D341Med (cell line): ENCODE measurements around the gene PSEN1.

Experiments
- DNase-seq: peaks from one replicate; pipeline ENCODE4 v3.0.0; 2012; ENCODE audit warnings: low spot score

Gene PSEN1

DNA sequence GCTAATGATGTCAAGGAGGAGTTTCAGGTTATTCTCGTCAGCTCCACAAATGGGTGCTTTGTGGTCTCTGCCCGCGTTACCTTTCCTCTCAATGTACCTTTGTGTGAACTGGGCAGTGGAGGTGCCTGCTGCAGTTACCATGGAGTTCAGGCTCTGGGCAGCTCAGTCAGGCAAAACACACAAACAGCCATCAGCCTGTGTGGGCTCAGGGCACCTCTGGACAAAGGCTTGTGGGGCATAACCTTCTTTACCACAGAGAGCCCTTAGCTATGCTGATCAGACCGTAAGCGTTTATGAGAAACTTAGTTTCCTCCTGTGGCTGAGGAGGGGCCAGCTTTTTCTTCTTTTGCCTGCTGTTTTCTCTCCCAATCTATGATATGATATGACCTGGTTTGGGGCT lies 84.3 kb downstream of the PSEN1 start:
- no peak for DNase-seq

DNA sequence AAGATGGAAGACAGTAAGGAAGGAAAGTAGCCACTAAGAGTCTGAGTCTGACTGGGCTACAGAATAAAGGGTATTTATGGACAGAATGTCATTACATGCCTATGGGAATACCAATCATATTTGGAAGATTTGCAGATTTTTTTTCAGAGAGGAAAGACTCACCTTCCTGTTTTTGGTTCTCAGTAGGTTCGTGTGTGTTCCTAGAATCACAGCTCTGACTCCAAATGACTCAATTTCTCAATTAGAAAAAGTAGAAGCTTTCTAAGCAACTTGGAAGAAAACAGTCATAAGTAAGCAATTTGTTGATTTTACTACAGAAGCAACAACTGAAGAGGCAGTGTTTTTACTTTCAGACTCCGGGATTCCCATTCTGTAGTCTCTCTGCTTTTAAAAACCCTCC lies 85.6 kb downstream of the PSEN1 start:
- no peak for DNase-seq

GRCh38 chr14:73223049-73223448 lies 86.7 kb downstream of the PSEN1 start:
- no peak for DNase-seq

GRCh38 chr14:73225496-73225895 lies 89.2 kb downstream of the PSEN1 start:
- DNase-seq: no peak

- peak; percentile 48 for DNase-seq
Measured at GRCh38 chr14:73227812-73228781, 91.8 kb downstream of the PSEN1 start.

GRCh38 chr14:73230051-73230450 lies 93.7 kb downstream of the PSEN1 start:
- no peak for DNase-seq

- peak; percentile 54 for DNase-seq
Measured at GRCh38 chr14:73231981-73232851, 95.9 kb downstream of the PSEN1 start.

DNA sequence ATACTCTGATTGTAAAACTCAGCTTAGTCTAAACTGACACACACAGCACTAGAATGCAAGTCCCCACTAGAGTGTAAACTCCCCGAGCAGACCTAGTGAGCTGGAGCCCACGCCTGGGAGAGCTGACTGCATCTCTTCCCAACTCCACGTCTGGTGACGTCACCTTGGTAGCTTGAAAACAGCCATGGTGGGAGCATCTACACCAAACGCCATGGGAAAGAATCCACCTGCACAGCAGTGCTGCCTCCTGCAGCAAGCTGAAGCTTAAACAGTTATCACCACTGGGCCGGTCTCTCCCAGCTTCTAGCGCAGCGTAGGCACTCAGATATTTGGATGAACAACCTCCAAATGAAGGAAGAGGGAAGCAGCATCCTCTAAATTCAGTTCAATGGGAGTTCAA lies 96.7 kb downstream of the PSEN1 start:
- DNase-seq: no peak

DNA sequence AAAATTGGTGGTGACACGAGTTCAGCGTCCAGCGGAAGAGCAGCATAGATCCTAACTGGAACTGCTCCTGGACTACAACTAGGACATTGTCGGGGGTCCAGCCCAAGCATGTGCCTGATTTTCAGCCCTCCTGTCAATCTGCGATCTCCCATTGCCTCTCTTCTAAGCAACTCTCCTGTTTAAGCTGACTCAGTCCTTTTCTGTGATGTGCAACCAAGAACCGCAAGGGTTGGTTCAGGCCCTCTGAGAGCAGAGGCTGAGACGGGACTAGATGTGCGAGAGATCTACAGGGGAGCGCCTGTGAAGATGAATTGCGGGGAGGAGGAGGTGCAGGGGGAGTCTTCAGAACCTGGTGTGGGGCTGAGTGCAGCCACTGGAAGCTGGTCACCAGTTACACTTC lies 97.3 kb downstream of the PSEN1 start:
- DNase-seq: no peak

- no peak for DNase-seq
Measured at GRCh38 chr14:73234029-73234428, 97.7 kb downstream of the PSEN1 start.

- no peak for DNase-seq
Measured at GRCh38 chr14:73234586-73235394, 98.5 kb downstream of the PSEN1 start.

GRCh38 chr14:73235531-73236155 lies 99.3 kb downstream of the PSEN1 start:
- DNase-seq: peak; percentile 53

- DNase-seq: no peak
Measured at GRCh38 chr14:73236157-73236556, 99.8 kb downstream of the PSEN1 start.

- DNase-seq: no peak
Measured at GRCh38 chr14:73236752-73237218, 100.5 kb downstream of the PSEN1 start.

DNA sequence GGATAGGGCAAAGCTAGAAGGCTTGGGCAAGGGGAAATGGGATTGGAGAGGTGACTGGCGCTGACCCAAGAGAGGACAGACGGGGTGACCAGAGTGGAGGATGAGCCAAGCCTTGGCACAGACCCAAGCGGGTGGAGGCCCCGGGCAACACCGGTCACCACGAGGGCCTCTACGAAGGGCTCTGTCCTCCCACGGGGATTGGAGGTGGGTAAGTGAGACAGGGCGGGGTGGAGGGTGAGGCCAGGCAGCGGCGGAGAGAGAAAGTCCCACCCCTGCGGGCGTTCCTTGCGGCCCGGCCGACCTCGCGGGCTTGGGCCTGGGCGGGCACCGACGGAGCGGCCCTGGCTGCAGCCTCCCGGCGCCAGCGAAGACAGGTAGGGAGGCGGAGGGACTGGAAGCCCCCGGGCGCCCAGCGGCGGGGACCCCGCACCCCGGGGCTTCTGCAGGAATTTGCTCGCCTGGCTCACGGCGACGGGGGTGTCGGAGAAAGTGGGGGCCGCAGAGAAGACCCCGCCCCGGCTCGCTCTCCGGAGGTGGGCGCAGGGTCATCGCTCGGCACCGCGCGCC lies 101.0 kb downstream of the PSEN1 start, which contains the start of gene PAPLN:
TSS of gene PAPLN (plus strand) at position 288 of the 567 bp plus-strand sequence. CDS start 2,273 bp downstream, outside the sequence.
- peak; percentile 63 for DNase-seq

DNA sequence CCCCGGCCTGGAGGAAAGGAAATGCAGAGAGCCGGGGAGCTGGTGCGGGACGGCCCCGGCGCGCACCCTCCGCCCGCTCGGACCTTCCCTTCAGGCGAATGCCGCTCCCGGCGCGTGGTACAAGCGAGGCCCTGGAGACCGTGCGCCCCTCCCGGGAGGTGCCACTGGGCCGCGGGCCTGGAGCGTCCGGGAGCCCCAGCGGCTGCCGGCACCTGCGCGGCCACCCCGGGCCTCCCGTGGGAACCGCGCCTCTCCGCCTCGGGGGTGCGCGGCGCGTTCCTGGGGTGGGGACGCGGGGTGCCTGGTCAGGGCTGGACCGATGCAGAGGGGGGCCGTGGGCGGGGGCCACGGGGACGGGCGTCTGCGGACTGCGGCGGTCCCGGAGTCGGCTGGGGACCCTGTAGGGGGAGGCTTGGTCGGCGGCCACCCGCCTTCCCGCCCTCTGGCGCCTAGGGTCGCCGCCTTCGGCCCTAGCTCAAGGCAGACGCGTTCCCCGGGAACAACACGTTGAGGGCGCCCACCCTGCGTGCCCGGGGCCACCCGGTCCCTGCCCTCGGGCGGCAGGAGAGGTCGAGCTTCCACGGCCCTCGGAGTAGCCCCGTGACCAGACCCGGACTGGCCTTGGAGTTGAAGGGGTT lies 101.6 kb downstream of the PSEN1 start:
- peak; percentile 75 for DNase-seq

- DNase-seq: peak; percentile 44
Measured at GRCh38 chr14:73238424-73238852, 102.1 kb downstream of the PSEN1 start.

- DNase-seq: no peak
Measured at GRCh38 chr14:73238941-73239340, 102.6 kb downstream of the PSEN1 start.

DNA sequence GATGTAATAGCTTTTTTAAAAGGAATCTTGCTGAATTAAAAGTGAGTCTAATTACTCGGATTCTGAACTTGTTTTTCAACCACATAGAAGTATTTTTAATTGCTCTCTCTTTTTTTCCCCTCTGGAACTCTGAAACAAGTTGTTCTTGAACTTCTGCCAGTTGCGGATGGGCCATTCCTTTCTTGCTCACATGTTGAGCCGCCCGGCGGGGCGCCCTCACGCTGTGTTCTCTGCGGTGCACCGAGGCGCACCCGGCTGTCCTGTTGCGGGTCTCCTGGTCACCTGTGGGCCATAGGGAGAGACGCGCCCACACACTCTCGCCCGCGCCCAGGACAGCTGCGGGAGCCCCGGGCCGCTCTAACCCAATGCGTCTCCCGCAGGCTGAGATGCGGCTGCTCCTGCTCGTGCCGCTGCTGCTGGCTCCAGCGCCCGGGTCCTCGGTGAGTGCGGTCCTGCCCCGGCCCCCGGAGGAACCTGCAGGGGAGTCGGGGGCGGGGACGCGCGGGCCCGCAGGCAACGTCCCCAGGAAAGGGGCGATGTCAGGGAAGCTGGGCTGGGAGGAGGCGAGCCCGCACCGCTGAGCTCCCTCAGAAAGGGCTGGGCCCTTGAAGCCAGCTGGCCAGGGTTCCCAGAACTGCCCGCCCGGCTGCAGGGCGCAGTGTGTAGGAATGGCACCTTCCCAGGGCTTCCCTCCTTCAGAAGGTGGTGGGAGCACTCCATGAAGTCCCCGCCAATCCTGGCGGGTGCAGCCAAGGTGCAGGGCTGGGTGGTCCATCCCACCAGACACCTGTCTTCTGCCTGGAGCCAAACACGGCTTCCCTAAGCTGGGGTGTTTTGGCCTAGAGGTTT lies 103.3 kb downstream of the PSEN1 start:
- DNase-seq: no peak
